Heart left ventricle (tissue), 16 donors: ENCODE data around the gene KRT12. TPM values are rescaled to one million over a fixed set of nuclear protein-coding genes. Genes with fewer than 3 reads are reported as not detected.
A peak's percentile ranks its signal among the peaks of the same experiment; 100 is the strongest.

Experiments used
- ATAC-seq, 4 donors: fragments of 200-7000 bp; cut with Tn5 transposase; one replicate each; pipeline ENCODE4 v1.9.1; 2020 to 2022; ENCODE audit warnings: moderate library complexity in 4 of 4, mild to moderate bottlenecking in 3 of 4, moderate number of reproducible peaks in 1 of 4
- DNase-seq, 5 donors: peaks; one replicate each; pipeline ENCODE4 v3.0.0-alpha.2; 2020
- H3K27ac ChIP-seq, 12 donors: fragments of 200-600 bp; sonication (generic) in 4 of 12; one replicate each; pipeline versions ENCODE4 v1.5.0 to v1.8.0; 2016 to 2022; ENCODE audit warnings: mild to moderate bottlenecking in 2 of 12
- H3K27me3 ChIP-seq, 9 donors: fragments of 200-600 bp; sonication (generic) in 2 of 9; one replicate each; pipeline versions ENCODE4 v1.5.1 to v1.8.0; 2016 to 2022; ENCODE audit warnings: mild to moderate bottlenecking in 3 of 9
- H3K36me3 ChIP-seq, 9 donors: fragments of 200-600 bp; sonication (generic) in 2 of 9; one replicate each; pipeline versions ENCODE4 v1.5.0 to v1.8.0; 2018 to 2022; ENCODE audit warnings: mild to moderate bottlenecking in 2 of 9
- H3K4me1 ChIP-seq, 12 donors: fragments of 200-600 bp; sonication (generic) in 4 of 12; one replicate each; pipeline versions ENCODE4 v1.5.0 to v1.8.0; 2016 to 2022; ENCODE audit warnings: mild to moderate bottlenecking in 3 of 12
- H3K4me3 ChIP-seq, 12 donors: fragments of 200-600 bp; sonication (generic) in 4 of 12; one replicate each; pipeline versions ENCODE4 v1.5.0 to v1.8.0; 2017 to 2022; ENCODE audit warnings: mild to moderate bottlenecking in 9 of 12, moderate library complexity in 4 of 12
- H3K9me3 ChIP-seq, 12 donors: fragments of 200-600 bp; sonication (generic) in 4 of 12; one replicate each; pipeline versions ENCODE4 v1.5.0 to v1.8.0; 2016 to 2022; ENCODE audit warnings: mild to moderate bottlenecking in 1 of 12
- CTCF ChIP-seq, 12 donors: fragments of 200-600 bp; sonication (generic) in 4 of 12; IDR thresholded peaks; one replicate each; pipeline versions ENCODE4 v1.5.0 to v1.8.0; 2018 to 2022; ENCODE audit warnings: antibody characterized with exemption in 12 of 12, mild to moderate bottlenecking in 5 of 12
- POLR2A ChIP-seq, 2 donors: fragments of 450-650 bp; IDR thresholded peaks; one replicate each; pipeline ENCODE4 v1.6.1; 2017; ENCODE audit warnings: antibody characterized with exemption in 2 of 2, mild to moderate bottlenecking in 2 of 2, moderate library complexity in 2 of 2
- WGBS, 4 donors: extraction: QIAGEN DNeasy Blood & Tissue Kit in 2 of 4; methylation state at CpG; one replicate each; pipeline versions ENCODE4 v1.1.5 to v1.1.7; 2013 to 2018; 5-methylcytosine and 5-hydroxymethylcytosine counted together
- intact Hi-C, 10 donors: fragments of 100-400 bp; cut with DNase I; formaldehyde crosslinking; loops; one replicate each; pipeline versions ENCODE4 v1.11.1 to v1.14.2; 2022
- polyA plus RNA-seq, 2 donors: library from polyadenylated mRNA; stranded (reverse); fragments of 200-250 nt; gene quantifications; one replicate each; pipeline ENCODE4 v1.2.3, GENCODE V29; 2013
- total RNA-seq, 9 donors: library from RNA; depleted of rRNA in 2 of 9; stranded (reverse); fragments of >200 nt in 2 of 9; fragmentation: NEBNext Ultra II Directional in 3 of 9; extraction: Animal tissue kit (Norgen Biotek cat#: 25700) in 3 of 9; gene quantifications; one replicate each; pipeline versions ENCODE4 v1.1.0 to v1.2.4, GENCODE V29; 2016 to 2023
- donor health status: ischemic (EF 13 %, LVEDD 7.1; RV severe dilation, severe dysfunction).
- donor health status: healthy with polysubstance abuse.
- donor health status: DM: no; HTN: yes; CAD: no.
- donor health status: DM: no; HTN: no; CAD: no.
- donor health status: ischemic (EF 25% LVEDD 6.9; RV normal size, moderate dysfunction).
- donor health status: ischemic (EF 25% LVEDD 5.7; RV mildly dilated, moderate dysfunction).
- donor health status: healthy.
- donor health status: DM: yes; HTN: yes; CAD: no.
- donor health status: ischemic (EF 35%, LVEDD 5.7; RV mildly dilated, moderate dysfunction).
- donor health status: nonischemic (EF 11% LVEDD 7.7; RV severe dilation, severe dysfunction).
- donor health status: DM: yes; HTN: yes; CAD: no.
- donor health status: PGD.
- donor health status: ischemic (EF 29% LVEDD 5.4; RV normal size, mild dysfunction).
- donor health status: nonischemic (EF 23%, LVEDD 6.1; RV moderate dilation, normal function).

KRT12 gene
- total and polyA plus RNA-seq, 11 donors = not detected

DNA sequence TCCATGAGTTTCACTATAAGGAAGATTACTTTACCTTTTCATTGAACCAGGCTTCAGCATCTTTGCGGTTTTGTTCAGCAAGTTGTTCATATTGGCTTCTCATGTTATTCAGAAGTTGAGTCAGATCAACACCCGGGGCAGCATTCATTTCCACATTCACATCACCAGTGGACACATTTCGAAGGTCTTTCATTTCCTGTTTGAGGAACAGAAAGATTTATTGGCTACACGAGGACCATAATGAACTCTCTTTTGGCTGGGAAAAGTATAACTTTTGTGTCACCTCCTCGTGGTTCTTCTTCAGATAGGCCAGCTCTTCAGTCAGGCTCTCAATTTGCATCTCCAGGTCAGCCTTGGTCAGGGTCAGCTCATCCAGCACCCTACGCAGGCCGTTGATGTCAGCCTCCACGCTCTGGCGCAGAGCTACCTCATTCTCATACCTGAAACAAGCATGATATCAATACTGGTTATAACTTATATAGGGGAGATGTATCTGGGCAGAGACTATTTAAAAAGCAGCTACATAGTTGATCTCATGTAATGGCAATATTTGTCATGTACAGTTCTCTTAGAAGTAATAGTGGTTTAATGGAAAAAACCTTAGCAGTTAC lies 46.7 kb downstream of the KRT12 start:
- 85 to 95% (median 86%) methylated on average over 9 of the region's 9 CpGs for WGBS, 4 donors
- ATAC-seq (no peak), DNase-seq (no peak)
- Histone ChIP-seq H3K27me3 (no peaks in the 10 kb centered on the region), H3K4me1 (peaks cover 0 to 31% (median 14%) of the 10 kb centered on the region in 12 donors), H3K36me3 (peaks cover 0 to 20% (median 9%) of the 10 kb centered on the region in 9 donors), H3K27ac (peak overlapping the region; percentile 82 to 97 (median 93)), H3K9me3 (no peaks in the 10 kb centered on the region), H3K4me3 (peak overlapping the region in 2 of 12 donors; percentile 61 to 65)
- intact Hi-C loops = no loop called here
- no peak for TF ChIP-seq POLR2A (IDR thresholded peaks at IDR 0.05)
- TF ChIP-seq CTCF (IDR thresholded peaks at IDR 0.05) = no peak

DNA sequence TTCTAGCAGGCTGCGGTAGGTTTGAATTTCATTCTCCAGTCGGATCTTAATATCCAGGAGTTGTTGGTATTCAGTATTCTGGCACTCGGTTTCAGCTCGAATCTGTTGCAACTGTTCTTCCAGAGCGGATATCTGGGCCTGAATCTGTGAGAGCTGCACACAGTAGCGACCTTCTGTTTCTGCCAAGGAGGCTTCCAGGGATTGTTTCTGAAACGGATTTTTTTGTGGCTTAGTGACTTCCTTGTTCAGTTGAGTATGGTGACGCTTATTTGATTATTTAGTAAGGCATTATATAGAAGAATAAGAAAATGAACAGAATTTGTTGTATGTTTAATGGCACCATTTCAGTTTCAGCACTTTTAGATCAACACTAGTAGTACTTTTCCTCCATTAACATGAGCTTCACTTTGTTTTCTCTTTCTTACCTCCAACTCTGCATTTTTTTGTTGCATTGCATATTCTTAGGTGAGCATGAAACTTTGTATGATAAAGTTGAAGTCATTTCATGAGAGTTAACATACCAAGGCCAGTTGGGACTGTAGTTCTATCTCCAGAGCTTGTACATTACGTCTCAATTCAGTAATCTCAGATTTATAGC lies 47.4 kb downstream of the KRT12 start:
- TF ChIP-seq CTCF (IDR thresholded peaks at IDR 0.05) (no peak), POLR2A (IDR thresholded peaks at IDR 0.05) (no peak)
- 42 to 47% (median 45%) methylated on average over 9 of the region's 9 CpGs for WGBS, 4 donors
- intact Hi-C loops = loop anchor here in 1 of 10 donors (10.0 kb wide), 1 partner anchor 85 kb away; no protein-coding TSS in a partner anchor
- Histone ChIP-seq H3K27me3 (no peaks in the 10 kb centered on the region), H3K4me1 (peaks cover 0 to 31% (median 14%) of the 10 kb centered on the region in 12 donors), H3K9me3 (no peaks in the 10 kb centered on the region), H3K36me3 (peaks cover 0 to 20% (median 9%) of the 10 kb centered on the region in 9 donors), H3K4me3 (peak overlapping the region in 11 of 12 donors; percentile 52 to 95 (median 67)), H3K27ac (peak overlapping the region; percentile 82 to 97 (median 93))
- ATAC-seq = peak; percentile 46 to 78 (median 66)
- peak in 2 of 5 donors; percentile 24 to 48 for DNase-seq

DNA sequence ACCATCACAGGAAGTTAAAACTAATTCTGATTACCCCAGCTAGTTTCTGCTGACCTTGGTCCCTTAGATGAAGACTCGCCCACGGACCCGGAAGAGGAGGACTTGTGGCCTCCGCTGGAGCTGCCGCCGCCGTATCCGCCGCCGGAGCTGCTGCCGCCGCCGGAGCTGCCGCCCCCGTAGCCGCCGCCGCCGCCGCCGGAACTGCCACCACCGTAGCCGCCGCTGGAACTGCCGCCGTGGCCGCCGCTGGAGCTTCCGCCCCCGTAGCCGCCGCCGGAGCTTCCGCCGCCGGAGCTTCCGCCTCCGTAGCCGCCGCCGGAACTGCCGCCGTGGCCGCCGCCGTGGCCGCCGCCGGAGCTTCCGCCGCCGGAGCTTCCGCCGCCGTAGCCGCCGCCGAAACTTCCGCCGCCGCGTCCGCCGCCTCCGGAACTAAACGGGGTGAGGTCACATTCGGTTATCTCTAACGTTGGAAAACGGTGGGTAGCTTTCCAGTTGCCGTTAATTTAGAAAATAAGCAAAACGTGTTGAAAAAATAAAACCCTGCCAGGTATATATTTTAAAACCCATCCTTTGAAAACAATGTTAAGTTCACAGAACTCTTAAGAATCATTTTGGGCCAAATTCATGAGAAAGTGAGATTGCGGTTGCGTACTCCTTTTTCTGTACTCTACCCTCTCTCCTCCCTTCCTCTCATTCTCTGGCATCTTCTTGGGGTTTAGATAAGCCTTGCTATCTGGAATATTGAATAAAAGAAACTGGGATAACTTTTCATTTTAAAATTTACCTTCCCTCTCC lies 48.1 kb downstream of the KRT12 start:
- intact Hi-C loops = loop anchor here in 1 of 10 donors (10.0 kb wide), 1 partner anchor 86 kb away; no protein-coding TSS in a partner anchor
- WGBS, 4 donors = 1% methylated on average over 47 to 73 of the region's 73 CpGs

More for the DNA sequence above, 48.1 kb downstream of the KRT12 start:
- DNase-seq = peak; percentile 83 to 92 (median 85)
- ATAC-seq = peak; percentile 85 to 96 (median 92)
- Histone ChIP-seq H3K4me3 (peak overlapping the region; percentile 52 to 95 (median 66)), H3K36me3 (peaks cover 0 to 20% (median 9%) of the 10 kb centered on the region in 9 donors), H3K9me3 (no peaks in the 10 kb centered on the region), H3K27ac (peak overlapping the region; percentile 82 to 97 (median 93)), H3K4me1 (peaks cover 0 to 31% (median 14%) of the 10 kb centered on the region in 12 donors), H3K27me3 (no peaks in the 10 kb centered on the region)
- TF ChIP-seq CTCF (IDR thresholded peaks at IDR 0.05) = no peak
- peak in 1 of 2 donors; percentile 71 for TF ChIP-seq POLR2A (IDR thresholded peaks at IDR 0.05)
